Islet of Langerhans (tissue), 1 donor: ENCODE measurements around the gene SSR4.
"Not testable (repeated sequence)": the region's sequence is repeated elsewhere in the genome, so short reads cannot be mapped to it uniquely, and the experiment has no call there.

Experiments used
- FAIRE-seq: peaks from one replicate; lab custom pipeline; 2011; peaks lifted over from hg19 to GRCh38; lab: Jason Lieb, UNC

SSR4 gene

GRCh38 chrX:153806999-153807575 is 12.6 kb downstream of the SSR4 start:
- no peak for FAIRE-seq

- FAIRE-seq, result no peak
Measured at GRCh38 chrX:153807976-153808375, 13.5 kb downstream of the SSR4 start.

DNA sequence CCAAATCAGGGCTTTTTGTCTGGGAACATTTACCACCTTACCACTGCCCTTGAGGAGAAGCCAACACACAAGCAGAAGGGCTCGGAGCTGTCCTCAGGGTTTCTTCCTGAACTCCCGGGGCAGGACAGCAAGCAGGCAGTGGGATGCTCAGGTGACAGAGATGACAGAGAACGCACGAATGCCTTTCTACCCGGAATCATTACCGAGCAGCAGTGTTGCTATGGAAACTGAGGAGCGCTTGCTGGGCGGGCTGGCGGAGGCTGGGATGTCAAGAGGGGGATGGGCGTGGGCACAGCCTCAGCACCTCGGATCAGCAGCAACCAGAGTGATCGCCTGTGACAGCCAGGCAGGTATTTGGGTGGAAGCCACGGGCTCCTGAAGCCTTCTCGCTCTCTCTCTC is 17.8 kb downstream of the SSR4 start:
- no peak for FAIRE-seq

GRCh38 chrX:153813161-153813560 is 18.7 kb downstream of the SSR4 start:
- FAIRE-seq, result no peak

DNA sequence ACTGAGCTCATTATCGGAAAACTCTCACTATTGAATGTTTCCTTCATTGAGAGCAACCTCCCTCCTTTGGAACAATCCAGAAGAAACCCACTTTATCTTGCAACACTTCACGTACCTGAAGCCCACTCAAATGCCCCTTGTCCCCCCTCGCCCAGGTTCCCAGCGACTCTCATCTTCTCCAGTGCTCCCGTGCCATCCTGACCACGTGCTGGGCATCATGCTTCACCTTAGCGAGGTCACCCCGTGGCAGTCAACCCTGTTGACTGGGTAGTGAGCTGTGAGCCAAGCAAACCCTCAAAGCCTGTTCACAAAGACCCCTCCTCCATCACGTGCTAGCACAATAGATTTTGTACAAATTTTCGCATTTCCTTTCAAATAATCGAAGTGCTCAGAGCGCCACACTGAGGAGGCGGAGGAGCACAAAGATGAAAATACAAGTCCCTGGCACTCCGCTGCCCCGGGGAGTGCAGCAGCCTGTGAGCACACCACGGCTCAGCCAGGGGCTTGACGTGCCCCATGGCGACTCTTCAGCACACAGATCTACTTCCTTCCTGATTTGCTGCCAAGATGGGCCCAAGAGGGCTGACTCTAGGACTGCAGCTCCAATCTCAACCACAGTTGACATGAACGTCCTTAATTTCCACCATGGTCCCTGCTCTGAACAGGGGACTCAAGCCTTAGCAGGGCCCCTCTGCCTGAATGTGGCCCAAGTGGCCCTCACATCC is 20.3 kb downstream of the SSR4 start:
- FAIRE-seq, result no peak

GRCh38 chrX:153816831-153817690 is 22.6 kb downstream of the SSR4 start:
- FAIRE-seq, result no peak

DNA sequence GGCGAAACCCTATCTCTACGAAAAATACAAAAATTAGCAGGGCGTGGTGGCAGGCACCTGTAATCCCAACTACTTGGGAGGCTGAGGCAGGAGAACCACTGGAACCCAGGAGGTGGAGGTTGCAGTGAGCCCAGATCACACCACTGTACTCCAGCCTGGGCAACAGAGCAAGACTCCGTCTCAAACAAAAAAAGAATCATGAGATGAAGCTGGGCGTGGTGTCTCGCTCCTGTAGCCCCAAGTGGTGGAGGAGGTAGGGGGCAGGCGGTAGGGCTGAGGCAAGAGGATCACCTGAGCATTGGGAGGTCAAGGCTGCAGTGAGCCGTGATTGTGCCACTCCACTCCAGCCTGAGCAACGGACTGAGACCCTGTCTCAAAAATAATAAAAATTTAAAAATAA is 23.6 kb downstream of the SSR4 start:
- not testable (repeated sequence) for FAIRE-seq

GRCh38 chrX:153818571-153819383 is 24.3 kb downstream of the SSR4 start:
- FAIRE-seq, result no peak

DNA sequence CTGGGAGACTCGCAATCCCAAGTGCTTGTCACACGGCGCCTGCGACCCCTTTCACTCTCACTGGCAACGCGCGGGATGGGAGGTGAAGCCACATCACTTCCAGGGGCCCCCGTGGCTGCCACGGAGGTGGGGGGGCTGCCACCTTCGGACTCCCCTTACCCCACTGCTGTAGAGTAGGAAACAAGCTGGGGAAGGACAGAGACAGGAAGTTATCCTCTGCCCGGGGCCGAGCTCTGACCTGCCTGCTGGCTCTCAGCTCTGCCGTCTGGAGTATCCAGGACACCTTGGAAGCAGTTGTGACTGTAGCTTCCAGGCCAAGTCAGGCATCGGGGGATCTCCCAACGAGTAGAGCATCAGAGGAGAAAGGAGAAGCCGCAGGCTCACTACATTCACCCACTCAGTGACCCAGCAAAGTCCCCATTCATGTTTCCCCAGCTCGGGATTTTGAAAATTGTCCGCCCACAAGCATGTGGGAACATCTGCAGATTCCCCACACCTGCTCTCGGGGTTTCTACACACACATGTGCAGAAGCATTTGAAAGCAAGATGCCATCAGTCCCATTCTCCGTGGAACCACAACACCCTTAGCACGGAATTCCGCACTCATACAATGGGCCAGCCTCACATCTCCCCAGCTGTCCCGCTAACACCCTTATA is 25.0 kb downstream of the SSR4 start:
- FAIRE-seq, result no peak

GRCh38 chrX:153820601-153821000 is 26.1 kb downstream of the SSR4 start:
- FAIRE-seq, result no peak

DNA sequence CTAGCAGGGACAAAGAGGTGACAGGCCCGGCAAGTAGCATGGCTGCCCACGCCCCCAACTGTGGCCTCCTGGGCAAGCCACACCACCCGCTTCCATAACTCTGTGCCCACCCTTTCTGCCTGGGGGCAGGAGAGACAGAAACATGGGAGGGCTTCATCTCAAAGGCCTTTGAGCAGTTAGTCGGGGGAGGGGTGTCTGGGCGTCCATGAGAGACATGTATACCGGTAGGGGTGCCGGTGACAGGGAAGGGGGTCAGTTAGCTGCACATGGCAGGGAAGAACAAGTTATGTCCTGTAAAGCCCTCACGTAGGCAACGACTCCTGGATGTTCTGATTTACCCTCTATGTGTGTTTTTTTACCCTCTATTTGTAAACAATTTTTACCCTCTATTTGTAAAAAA is 26.6 kb downstream of the SSR4 start:
- FAIRE-seq, result no peak

- no peak for FAIRE-seq
Measured at GRCh38 chrX:153824348-153824747, 29.9 kb downstream of the SSR4 start.

- FAIRE-seq, result no peak
Measured at GRCh38 chrX:153825042-153825441, 30.6 kb downstream of the SSR4 start.

DNA sequence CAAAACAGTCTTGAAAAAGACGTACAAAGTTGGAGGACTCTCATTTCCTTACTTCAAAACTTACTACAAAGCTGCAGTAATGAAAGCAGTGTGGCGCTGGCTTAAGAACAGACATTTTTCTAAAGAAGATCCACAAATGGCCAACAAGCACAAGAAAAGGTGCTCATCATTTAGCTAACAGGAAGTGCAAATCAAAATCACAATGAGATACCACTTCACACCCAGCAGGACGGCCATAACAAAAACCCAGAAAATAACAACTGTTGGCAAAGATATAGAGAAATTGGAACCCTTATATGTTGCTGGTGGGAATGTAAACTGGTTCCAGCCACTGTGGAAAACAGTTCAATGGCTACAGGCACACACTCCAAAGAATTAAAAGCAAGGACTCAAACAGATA is 32.5 kb downstream of the SSR4 start:
- no peak for FAIRE-seq

- no peak for FAIRE-seq
Measured at GRCh38 chrX:153827903-153828302, 33.4 kb downstream of the SSR4 start.

GRCh38 chrX:153828308-153828707 is 33.8 kb downstream of the SSR4 start:
- no peak for FAIRE-seq

GRCh38 chrX:153828723-153829548 is 34.5 kb downstream of the SSR4 start:
- no peak for FAIRE-seq

DNA sequence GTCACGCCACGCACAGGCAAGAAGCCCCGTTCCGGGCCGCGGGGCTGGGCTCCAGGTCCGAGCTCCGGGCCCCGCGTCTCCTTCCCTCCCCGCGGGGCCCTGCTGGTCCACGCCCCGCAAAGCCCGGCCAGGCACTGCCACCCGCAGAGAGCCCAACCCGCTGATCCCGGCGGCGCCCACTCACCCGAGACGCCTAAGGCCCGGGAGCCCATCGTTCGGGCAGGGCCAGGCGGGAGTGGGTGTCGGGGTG is 35.0 kb downstream of the SSR4 start:
- FAIRE-seq, result no peak

GRCh38 chrX:153829799-153830639 is 35.6 kb downstream of the SSR4 start, which contains the start of gene PDZD4:
Gene PDZD4, minus strand, starts transcription at chrX:153830544. Its CDS starts 246 bp downstream, at chrX:153830298.
- FAIRE-seq, result no peak
